Osteoblast (primary cell): Measurements from ENCODE around the gene RNF26. TPM values are rescaled to one million over a fixed set of nuclear protein-coding genes. Genes with fewer than 3 reads are reported as not detected.

Experiments
- DNase-seq: peaks from one replicate; pipeline ENCODE4 v3.0.0; 2011; ENCODE audit warnings: low spot score, mixed read lengths; ENCODE audit not compliant: insufficient read length; ENCODE audit errors: missing footprints
- H2AFZ ChIP-seq: 2 replicates; pipeline ENCODE4 v1.6.0; 2011; ENCODE audit warnings: mild to moderate bottlenecking, low read length
- H3K27ac ChIP-seq: 2 replicates; pipeline ENCODE4 v1.5.1; 2011; ENCODE audit warnings: mild to moderate bottlenecking, low read depth, low read length, moderate library complexity
- H3K27me3 ChIP-seq: 2 replicates; pipeline ENCODE4 v1.6.0; 2012; ENCODE audit warnings: mild to moderate bottlenecking, control low read depth, inconsistent platforms, low read length, moderate library complexity; ENCODE audit not compliant: insufficient read depth
- H3K36me3 ChIP-seq: 2 replicates; pipeline ENCODE4 v1.5.1; 2011; ENCODE audit warnings: mild to moderate bottlenecking, low read length, control low read depth, moderate library complexity; ENCODE audit not compliant: insufficient read depth
- H3K4me1 ChIP-seq: 2 replicates; pipeline ENCODE4 v1.5.1; 2011; ENCODE audit warnings: mild to moderate bottlenecking, low read length, control low read depth, moderate library complexity; ENCODE audit not compliant: insufficient read depth
- H3K4me2 ChIP-seq: 2 replicates; pipeline ENCODE4 v1.6.0; 2011; ENCODE audit warnings: mild to moderate bottlenecking, low read length; ENCODE audit not compliant: insufficient read depth
- H3K4me3 ChIP-seq: fragments of 200-600 bp; sonication (generic); 3 replicates; pipeline ENCODE4 v1.5.1; 2012; ENCODE audit warnings: mild to moderate bottlenecking, low read length, inconsistent platforms; ENCODE audit not compliant: insufficient read depth
- H3K79me2 ChIP-seq: 2 replicates; pipeline ENCODE4 v1.6.0; 2012; ENCODE audit warnings: mild to moderate bottlenecking, low read length, control low read depth, inconsistent platforms; ENCODE audit not compliant: insufficient read depth
- H3K9me3 ChIP-seq: 2 replicates; pipeline ENCODE4 v1.5.1; 2011; ENCODE audit warnings: low read depth, low read length, control low read depth
- H4K20me1 ChIP-seq: 2 replicates; pipeline ENCODE4 v1.6.0; 2012; ENCODE audit warnings: mild to moderate bottlenecking, low read length, control low read depth; ENCODE audit not compliant: insufficient read depth
- total RNA-seq: library from RNA; depleted of rRNA; stranded (reverse); fragments of >200 nt; gene quantifications from 2 replicates; pipeline ENCODE4 v1.2.3, GENCODE V29; 2012
- TF ChIP-seq, protein P1 (sequence below): IDR thresholded peaks from 2 replicates; pipeline ENCODE4 v1.5.1; 2011; ENCODE audit warnings: mild to moderate bottlenecking, low read depth, low read length, moderate library complexity; ENCODE audit errors: extremely low read depth

Gene RNF26
- total RNA-seq, 1 donor = 4.0 TPM

- H3K79me2 ChIP-seq = no peaks in the 10 kb centered on the region
These were observed 34.9 kb upstream of the RNF26 start for GRCh38 chr11:119299416-119299815.

GRCh38 chr11:119300198-119300964, 33.9 kb upstream of the RNF26 start:
- no peaks in the 10 kb centered on the region for H4K20me1 ChIP-seq
- H3K36me3 ChIP-seq = peaks cover 71% of the 10 kb centered on the region
- peaks cover 2% of the 10 kb centered on the region for H3K4me1 ChIP-seq
- no peaks in the 10 kb centered on the region for H3K9me3 ChIP-seq
- H3K27me3 ChIP-seq = no peaks in the 10 kb centered on the region
- no peak for DNase-seq
- no peaks in the 10 kb centered on the region for H3K79me2 ChIP-seq
- H3K4me2 ChIP-seq = no peak overlapping the region
- no peak overlapping the region for H3K27ac ChIP-seq
- no peak overlapping the region for H3K4me3 ChIP-seq
- TF ChIP-seq, protein P1, sequence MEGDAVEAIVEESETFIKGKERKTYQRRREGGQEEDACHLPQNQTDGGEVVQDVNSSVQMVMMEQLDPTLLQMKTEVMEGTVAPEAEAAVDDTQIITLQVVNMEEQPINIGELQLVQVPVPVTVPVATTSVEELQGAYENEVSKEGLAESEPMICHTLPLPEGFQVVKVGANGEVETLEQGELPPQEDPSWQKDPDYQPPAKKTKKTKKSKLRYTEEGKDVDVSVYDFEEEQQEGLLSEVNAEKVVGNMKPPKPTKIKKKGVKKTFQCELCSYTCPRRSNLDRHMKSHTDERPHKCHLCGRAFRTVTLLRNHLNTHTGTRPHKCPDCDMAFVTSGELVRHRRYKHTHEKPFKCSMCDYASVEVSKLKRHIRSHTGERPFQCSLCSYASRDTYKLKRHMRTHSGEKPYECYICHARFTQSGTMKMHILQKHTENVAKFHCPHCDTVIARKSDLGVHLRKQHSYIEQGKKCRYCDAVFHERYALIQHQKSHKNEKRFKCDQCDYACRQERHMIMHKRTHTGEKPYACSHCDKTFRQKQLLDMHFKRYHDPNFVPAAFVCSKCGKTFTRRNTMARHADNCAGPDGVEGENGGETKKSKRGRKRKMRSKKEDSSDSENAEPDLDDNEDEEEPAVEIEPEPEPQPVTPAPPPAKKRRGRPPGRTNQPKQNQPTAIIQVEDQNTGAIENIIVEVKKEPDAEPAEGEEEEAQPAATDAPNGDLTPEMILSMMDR = no peak
- H2AFZ ChIP-seq = no peak overlapping the region

More at GRCh38 chr11:119299416-119299815, 34.9 kb upstream of the RNF26 start:
- H3K27ac ChIP-seq = no peak overlapping the region
- peaks cover 2% of the 10 kb centered on the region for H3K4me1 ChIP-seq
- H2AFZ ChIP-seq = no peak overlapping the region
- no peaks in the 10 kb centered on the region for H4K20me1 ChIP-seq
- no peak overlapping the region for H3K4me3 ChIP-seq
- TF ChIP-seq, protein P1 = no peak
- H3K9me3 ChIP-seq = no peaks in the 10 kb centered on the region
- no peak overlapping the region for H3K4me2 ChIP-seq
- no peak for DNase-seq
- peaks cover 68% of the 10 kb centered on the region for H3K36me3 ChIP-seq
- no peaks in the 10 kb centered on the region for H3K27me3 ChIP-seq

DNA sequence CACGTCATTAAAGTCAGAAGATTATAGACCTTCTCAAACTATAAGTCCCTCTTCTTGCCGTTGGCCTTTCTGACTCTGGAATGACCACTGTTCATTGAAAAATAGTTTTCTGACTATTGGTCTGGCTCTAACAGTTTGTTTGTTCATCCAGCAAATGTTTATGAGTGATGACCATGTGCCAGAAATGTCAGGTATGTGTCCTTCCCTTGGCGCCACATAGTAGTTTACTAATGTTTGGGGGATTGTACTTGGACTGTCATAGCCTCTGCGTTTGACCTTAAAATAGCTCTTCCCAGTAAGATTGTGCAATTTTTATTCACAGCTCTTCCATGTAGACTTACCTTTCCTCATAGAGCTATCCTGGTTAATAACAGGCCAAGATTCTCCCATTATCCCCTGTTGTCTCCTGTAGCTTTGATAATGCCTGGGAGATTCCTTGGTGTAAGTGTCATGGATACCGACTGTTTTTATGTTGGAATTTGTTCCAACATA, 31.1 kb upstream of the RNF26 start:
- Histone ChIP-seq H3K36me3 (peaks cover 61% of the 10 kb centered on the region), H3K4me2 (no peak overlapping the region), H3K4me3 (no peak overlapping the region), H3K9me3 (no peaks in the 10 kb centered on the region), H2AFZ (no peak overlapping the region), H4K20me1 (no peaks in the 10 kb centered on the region), H3K79me2 (no peaks in the 10 kb centered on the region), H3K27me3 (no peaks in the 10 kb centered on the region), H3K4me1 (peaks cover 15% of the 10 kb centered on the region), H3K27ac (no peak overlapping the region)
- DNase-seq = no peak
- TF ChIP-seq, protein P1 = no peak

DNA sequence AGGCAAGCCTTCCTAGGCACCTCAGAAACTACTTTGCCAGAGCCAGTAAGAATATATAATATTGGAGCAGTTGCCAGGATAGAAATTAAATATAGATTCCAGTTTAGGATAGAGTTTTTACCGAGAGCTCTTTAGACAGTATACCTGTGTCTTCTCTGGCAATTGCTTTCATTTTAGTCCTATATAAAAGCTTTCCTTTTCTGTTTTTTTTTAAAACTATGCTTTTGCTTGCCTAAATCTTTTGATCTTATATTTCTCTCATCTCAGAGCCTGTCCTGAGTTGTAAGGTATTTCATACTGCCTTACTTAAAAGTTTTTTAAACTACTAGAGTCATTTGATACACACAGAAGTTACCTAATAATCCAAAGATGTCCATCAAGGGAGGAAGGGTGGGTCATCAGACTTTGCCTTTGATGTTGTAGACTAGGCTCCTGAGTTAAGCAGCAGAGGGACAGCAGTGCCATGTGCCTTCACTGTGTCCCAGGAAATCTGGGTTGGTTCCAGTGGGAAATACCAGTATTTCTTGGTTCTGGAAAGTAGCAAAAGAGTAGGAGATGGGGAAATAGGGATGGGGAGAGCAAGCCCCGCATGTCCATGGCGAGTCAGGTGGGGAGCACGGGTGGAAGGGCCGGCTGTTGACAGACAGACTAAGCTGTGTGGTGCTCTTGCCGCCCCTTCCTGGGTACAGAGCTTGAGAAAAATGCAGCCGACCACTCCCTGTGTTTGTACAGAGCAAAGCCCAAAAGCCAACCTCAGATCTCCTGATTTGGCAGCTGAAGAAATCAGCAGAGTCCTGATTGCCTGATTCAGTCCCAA, 28.6 kb upstream of the RNF26 start:
- TF ChIP-seq, protein P1 = no peak
- H3K27ac ChIP-seq = peak overlapping the region; percentile 68
- peak; percentile 42 for DNase-seq
- peak overlapping the region; percentile 60 for H2AFZ ChIP-seq
- H3K27me3 ChIP-seq = no peaks in the 10 kb centered on the region
- H3K9me3 ChIP-seq = no peaks in the 10 kb centered on the region
- H3K79me2 ChIP-seq = no peaks in the 10 kb centered on the region
- H3K4me1 ChIP-seq = peaks cover 15% of the 10 kb centered on the region
- peak overlapping the region; percentile 1 for H3K4me2 ChIP-seq
- no peak overlapping the region for H3K4me3 ChIP-seq
- peaks cover 40% of the 10 kb centered on the region for H3K36me3 ChIP-seq
- H4K20me1 ChIP-seq = no peaks in the 10 kb centered on the region
